HG02943 (cell line): ENCODE measurements around the gene MEX3D.

Experiments used
- ATAC-seq: cut with Tn5 transposase; IDR thresholded peaks from one replicate; pipeline ENCODE4 v1.9.1; 2021; ENCODE audit warnings: mild to moderate bottlenecking, low read depth, moderate library complexity; ENCODE audit not compliant: unreplicated experiment

MEX3D gene

DNA sequence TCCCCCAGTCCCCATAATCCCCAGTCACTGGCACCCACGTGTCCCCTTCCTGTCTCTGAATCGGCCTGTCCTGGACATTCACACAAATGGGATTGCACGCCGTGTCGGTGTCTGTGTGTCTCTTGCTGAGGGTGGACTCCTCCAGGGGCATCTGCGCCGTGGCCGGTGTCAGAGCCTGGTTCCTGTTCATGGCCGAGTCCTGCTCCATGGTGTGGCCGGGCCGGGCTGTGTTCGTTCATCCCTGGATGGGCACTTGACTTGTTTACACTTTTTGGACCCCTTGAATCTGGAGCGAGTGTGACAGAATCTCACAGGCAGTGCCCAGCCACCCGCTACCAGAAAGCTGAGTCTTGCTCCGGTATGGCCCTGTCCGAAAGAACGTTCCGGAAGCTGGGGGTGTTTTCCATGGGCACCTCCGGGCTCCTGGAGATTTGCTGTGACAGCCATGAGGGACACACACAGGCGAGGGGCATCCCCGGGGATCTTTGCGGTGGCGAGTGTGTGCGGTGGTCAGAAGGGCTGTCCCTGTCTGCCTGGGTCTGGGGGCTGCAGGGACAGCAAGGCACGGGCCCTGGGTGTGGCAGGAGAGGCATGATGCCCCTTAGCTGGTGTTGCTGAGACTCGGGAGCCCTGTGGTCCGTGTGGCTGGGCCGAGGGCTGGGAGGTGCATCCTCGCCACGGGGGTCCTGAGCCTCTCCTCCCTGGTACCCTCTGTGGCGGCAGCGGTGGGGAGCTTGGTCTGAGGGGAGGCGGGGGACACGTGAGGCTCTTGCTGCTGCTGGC lies 6.4 kb upstream of the MEX3D start:
- no peak for ATAC-seq

DNA sequence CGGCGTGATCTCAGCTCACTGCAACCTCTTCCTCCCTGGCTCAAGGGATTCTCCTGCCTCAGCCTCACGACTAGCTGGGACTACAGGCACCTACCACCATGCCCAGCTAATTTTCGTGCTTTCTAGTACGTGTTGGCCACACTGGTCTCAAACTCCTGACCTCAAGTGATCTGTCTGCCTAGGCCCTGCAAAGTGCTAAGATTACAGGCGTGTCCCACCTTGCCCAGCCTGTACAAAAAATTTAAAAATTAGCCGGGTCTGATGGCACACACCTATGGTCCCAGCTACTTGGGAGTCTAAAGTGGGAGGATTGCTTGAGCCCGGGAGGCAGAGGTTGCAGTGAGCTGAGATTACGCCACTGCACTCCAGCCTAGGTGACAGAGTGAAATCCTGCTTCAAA lies 4.7 kb upstream of the MEX3D start:
- ATAC-seq, result no peak

DNA sequence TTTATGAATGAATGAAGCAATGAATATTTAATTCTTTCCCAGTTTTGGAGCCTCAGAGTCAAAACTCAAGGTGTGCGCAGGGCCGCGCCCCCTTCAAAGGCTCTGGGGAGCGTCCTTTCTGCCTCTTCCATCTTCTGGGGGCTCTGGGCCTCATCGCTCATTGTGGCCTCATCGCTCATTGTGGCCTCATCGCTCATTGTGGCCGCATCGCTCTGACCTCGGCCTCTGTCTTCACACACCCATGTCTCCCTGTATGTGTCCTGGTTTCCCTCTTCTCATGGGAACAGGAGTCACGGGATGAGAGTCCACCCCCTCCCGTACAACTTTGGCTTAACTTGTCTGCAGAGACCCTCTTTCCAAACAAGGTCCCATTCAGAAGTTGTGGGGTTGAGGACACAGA lies 3.2 kb upstream of the MEX3D start:
- no peak for ATAC-seq

DNA sequence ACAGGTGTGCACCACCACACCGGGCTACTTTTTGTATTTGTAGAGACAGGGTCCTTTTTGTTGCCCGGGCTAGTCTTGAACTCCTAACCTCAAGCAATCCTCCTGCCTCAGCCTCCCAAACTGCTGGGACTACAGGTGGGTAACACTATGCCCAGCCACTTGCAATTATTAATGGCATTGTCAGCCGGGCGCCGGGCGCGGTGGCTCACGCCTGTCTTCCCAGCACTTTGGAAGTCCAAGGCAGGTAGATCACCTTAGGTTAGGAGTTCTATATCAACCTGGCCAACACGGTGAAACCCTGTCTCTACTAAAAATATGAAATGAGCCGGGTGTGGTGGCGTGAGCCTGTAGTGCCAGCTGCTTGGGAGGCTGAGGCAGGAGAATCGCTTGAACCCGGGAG lies 2.7 kb upstream of the MEX3D start:
- ATAC-seq, result no peak

DNA sequence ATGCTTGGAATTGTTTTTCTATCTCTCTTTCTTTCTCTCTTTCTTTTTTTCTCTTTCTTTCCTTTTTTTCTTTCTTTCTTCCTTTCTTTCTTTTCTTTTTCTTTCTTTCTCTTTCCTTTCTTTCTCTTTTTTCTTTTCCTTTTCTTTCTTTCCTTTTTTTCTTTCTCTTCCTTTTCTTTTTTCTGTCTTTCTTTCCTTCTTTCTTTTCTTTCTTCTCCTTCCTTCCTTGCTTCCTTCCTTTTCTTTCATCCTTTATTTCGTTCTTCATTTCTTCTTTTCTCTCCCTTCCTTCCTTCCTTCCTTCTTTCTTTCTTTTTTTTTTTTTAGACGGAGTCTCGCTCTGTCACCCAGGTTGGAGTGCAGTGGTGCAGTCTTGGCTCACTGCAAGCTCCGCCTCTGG lies 1.9 kb upstream of the MEX3D start:
- ATAC-seq, result no peak

DNA sequence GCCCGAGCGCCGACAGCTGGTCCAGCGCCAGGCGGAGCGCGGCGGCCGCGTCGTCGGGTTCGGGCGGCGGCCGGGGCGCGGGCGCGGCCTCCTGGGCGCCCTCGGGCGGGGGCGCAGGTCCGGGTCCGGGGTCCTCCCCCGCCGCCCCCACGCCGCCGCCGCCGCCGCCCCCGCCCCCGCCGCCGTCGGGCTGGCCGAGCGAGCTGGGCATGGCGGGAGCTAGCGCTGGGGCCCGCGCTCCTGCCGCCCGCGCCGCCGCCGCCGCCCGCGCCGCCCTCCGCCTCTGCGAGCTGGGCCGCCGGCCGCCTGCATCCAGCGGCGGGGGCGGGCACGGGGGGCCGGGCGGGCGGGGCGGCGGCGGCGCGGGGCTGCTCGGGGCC lies 287 bp downstream of the MEX3D start:
- no peak for ATAC-seq

DNA sequence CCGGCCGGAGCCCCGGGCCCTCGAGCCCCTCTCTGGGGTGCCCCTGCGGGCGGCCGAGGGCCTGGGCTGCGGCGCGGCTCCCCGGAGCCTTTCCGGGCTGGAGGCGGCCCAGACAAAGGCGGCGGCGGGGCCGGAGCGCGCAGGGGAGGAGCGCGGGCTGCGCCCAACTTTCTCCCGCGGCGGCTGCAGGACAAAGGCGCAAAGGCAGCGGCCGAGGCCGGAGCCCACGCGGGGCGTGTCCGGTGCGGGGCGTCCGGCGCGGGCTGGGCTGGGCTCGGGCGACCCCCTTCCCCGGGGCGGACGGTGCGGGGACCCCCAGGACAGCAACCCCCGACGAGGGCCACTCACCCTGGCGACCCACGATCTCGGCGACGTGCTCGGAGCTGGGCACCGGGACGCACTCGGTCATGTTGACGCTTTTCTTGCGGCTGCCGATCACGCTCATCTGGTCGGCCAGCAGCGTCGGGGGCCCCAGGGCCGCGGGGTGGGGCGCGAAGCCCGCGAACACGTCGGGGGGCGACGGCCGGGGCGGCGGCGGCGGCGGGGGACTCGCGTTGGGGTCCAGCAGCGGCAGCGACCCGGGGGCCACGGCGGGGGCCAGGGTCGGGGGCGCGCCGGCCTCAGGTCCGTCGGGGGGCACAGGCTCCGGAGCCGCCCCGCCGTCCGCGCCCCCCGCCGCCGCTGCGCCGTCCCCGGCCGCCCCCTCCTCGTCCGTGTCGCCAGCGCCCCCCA lies 843 bp downstream of the MEX3D start:
- no peak for ATAC-seq

DNA sequence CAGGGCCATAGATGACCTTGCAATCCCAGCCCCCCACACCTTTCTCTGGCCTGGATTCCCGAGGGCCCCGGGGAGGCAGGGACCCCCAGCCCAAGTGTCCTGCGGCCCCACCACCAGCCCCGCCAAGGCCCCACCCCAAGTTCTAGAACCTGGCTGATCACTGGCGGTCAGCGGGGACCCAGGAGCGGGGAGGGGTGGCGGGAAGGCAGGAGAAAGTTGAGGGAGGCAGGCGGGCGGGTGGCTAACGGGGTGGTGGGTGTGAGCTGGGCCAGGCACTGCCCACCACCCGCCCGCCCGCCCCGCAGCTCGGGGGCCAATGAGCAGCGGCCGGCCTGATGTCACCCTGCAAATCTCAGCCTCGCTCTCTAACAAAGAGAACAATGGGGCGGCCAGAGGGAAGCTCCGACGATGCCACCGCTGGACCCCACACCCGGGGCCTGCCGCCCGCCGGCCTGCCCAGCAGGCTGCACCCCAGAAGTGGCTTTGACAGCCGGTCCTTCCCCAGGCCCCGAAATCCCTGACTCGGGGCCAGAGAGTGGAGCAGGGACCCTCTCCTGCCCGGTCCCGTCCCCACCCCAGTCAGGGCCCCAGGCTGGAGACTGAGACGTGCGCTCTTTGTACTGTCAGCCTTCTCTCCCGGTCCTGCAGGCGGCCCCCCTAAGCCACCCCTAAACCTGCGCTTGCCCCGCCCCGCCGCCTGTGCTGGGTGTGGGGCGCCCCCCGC lies 1.6 kb downstream of the MEX3D start:
- no peak for ATAC-seq

DNA sequence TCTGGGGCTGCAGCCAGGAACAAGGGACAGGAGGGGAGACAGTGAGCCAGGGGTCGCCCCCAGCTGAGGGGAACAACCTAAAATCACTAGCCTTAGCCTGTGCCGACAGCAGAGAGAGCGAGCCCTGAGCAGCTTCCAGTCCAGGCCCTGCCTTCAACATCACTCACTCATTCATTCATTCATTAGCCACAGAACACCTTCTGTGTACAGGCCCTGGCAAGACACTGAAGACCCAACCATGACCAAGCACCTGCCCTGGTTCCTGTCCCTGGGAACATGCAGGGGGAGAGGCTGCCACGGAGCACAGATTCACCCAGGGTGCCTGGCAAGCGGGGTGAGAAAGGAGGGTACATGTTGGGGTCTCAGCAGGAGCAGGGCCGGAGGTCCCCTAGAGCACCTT lies 4.9 kb downstream of the MEX3D start:
- no peak for ATAC-seq

DNA sequence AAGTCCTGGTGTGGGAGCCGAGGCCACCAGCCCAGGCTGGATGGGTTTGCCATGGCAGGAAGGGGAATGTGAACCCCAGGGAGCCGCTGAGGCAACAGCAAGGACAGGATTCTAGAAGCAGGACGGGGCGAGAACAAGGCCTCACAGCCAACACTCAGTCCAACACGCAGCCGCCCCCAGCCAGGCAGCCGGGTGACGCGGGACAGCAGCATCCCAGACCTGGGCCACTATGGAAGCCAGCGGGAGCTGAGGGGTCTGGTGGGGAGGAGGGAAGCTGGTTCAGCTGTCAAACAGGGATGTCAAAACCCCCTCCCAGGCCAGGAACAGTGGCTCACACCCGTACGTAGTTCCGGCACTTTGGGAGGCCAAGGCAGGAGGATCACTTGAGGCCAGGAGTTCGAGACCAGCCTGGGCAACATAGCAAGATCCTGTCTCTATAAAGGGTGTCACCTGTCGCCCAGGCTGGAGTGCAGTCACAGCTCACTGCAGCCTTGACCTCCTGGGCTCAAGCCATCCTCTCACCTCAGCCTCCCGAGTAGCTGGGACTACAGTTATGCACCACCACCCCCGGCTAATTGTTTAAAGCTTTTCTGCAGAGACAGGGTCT lies 6.8 kb downstream of the MEX3D start:
- no peak for ATAC-seq

DNA sequence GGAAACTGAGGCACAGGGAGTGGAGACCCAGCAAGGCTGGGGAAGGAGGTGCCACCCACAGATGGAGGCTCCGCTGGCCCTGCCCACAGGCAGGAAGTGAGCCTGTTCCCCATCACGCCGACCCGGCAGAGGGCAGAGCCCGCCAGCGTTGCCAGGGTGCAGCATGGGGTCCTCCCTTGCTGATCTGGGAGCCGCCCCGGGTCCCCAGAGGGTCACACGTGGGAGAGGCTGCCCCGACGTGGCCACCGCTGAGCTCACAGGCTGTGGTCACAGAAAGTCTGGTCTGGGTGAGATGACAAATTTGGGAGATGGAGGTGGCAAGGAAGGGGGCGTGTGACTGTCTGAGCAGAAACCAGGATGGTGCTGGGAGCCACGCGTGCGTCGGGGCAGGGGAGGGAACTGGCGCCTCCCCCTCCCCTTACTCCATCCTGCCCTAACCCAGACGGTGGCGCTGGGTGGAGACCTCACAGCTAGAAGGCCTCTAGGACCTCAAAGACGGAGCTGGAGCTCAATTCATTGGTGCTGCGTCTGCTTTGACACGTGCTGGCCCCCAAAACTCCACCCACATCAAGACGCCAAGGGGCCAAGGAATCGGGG lies 7.7 kb downstream of the MEX3D start:
- ATAC-seq, result no peak

DNA sequence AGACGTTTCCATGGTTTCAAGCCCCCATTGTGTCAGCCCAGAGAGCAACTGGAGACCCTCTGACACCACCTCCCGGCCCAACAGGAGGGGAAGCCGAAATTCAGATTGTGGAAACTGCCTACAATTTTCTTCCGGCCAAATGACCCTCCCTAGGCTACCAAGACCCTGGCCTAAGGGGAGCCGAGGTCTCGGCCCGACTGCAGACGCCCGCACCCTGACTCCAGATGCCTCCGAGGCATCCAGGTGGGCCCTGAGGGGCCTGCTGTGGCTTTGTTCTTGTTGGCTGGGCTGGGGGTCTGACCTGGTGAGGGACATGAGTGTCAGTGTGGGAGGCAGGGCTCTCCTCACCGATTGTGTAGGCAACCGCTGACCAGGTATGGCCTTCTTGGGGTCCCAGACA lies 9.6 kb downstream of the MEX3D start:
- no peak for ATAC-seq

DNA sequence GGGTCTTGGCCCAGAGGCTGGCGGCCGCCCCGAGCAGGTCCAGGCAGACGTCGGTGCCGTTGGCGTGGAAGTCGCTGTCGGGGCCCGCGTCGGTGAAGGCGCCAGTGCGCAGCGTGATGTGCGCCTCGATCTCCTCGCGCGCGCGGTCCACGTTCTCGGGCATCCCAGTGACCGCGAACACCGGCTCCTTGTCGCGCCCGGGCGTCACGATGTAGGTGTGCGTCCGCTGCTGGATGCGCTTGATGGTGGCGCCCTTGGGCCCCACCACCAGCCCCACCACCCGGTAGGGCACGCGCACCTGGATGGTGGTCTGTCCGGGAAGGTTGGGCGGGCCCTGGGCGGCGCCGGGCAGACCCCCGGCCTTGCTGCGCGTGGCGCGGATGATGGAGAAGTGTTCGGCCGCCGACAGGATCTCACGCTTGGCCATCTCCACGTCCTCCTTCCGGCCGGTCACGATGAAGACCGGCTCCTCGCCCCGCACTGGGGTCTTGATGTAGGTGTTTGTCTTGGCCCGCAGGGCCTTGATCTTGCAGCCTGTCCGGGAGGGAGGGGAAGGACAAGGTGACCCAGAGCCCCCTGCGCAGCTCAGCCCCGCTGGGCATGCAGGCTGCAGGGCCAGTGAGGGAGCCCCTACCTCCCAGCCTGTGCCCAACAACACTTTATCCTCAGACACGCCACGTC lies 11.6 kb downstream of the MEX3D start:
- no peak for ATAC-seq

DNA sequence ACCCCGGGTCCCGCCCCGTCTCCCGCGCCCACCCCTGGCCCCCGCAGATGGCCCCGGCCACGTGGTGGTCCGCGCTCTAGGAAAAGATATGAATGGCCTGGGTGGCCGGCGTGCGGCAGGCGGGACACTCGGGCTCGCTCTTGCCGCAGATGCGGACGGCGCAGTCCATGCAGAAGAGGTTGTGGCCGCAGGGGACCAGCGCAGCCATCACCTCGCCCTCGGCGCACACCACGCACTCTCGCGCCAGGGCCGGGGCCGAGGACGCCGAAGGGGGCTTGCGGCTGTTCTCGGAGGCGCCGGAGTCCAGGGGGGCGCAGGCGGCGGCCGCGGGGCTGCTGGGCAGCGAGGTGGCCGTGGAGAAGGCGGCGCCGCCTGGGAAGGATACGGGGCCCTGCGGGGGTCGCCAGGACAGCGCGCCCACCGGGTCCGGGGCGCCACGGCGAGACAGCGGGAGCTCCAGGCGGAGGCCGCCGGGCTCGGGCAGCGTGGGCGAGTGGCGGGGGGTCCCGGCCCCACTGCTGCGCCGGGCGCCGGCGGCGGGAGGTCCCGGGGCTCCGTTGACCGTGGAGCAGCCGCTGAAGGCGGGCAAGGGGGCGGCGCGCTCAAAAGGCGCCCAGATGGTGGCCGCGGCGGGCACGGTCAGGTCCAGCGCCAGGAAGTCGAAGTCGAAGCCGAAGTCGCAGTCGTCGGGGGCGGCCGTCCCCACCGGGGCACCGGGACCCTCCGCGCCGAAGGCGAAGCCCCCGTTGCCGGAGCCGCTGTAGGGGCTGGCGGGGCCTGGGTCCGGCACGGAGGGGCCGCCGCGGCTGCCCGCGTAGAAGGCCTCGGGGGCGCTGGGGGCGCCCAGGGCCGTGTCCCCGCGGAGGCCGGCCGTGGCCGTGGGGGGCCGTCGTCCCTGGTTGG lies 12.4 kb downstream of the MEX3D start:
- no peak for ATAC-seq

DNA sequence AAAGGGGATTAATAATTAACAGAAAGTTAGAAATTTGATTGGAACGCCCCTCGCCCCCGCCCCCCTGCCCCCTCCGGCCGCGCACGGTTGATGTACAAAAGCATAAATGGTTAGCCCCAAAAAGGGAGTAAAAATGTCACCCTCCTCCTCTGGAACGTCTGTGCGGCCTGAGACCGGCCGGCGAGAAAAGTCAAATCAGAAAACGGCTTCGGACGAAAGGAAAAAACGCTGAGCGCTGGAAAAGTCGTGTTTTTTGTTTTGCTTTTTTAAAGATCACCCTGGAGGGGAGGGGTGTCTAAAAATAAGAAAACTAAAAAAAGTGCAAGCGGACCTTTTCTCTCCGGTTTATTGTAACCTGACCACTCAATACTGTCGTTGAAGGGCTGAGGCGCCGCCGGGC lies 13.2 kb downstream of the MEX3D start:
- ATAC-seq, result no peak

DNA sequence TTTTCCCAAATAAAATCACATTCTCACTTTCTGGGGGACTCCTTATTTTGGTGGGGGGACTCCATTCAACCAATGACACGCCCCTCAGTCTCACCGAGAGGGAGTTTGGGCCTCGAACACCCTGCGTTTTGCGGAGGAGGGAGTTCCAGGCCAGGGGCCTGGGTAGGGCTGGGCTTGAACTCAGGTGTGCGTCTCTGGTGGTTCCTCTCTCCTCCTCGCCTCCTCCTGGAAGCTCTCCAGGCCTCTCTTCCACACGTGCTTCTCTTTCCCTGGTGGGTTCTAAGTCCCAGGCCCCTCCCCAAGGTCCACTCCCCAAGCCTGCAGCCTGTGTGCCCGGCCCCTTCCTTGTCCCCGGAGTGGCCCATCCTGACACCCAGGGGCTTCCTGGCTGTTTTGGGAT lies 14.7 kb downstream of the MEX3D start:
- no peak for ATAC-seq

DNA sequence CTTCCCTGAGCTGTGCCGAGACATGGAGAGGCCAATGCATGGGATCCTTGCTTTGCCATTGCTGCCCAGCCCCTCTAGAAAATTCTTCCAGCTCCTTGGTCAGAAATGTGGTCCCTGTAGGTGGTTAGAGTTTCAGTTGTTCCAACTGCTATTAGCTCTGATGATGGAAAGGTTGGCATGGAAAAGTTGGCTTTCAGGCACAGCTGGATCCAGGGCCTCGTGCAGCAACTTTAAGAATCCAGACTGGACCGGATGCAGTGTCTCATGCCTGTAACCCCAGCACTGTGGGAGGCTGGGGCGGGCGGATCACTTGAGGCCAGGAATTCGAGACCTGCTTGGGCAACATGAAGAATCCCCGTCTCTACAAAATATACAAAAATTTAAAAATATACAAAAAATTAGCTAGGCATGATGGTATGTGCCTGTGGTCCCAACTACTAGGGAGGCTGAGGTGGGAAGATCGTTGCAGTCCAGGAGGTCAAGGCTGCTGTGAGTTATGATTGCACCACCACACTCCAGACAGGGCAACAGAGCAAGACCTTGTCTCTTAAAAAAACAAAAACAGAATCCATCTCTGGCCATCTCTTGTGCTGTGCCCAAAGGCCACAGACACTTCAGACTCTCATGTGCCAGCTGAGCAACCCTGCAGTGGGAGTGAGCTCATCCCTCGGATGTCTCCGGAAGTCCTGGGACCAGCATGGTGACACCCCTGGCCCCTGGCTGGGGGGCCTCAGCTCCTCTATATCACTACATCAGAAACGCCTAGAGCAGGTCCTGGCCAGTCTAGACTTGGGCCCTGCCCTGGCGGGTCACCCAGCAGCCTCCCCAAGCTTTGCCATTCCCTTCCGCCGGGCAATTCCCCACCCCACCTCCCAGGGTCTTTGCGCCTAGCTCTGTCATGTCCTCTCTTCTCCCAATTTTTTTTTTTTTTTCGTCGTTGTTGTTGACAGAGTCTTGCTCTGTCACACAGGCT lies 16.8 kb downstream of the MEX3D start:
- ATAC-seq, result no peak

DNA sequence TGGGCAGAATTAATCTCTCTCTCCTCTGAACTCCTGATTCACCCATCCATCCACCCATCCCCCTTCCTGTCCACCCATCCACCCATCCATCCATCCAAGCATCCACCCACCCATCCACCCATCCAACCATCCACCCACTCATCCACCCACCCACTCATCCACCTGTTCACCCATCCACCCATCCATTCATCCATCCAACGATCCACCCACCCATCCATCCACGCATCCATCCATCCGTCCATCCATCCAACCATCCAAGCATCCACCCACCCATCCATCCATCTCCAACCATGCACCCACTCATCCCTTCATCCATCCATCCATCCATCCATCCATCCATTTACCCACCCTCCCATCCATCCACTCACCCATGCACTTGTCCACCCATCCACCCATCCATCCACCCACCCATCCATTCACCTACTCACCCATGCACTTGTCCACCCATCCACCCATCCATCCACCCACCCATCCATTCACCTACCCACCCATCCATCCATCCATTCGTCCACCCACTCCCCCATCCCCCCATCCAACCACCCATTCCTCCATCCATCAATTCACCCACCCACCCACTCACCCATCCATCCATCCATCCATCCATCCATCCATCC lies 18.7 kb downstream of the MEX3D start:
- ATAC-seq, result no peak
